ENCODE results near the gene MRPL23.

- TF ChIP-seq CTCF (conservative IDR thresholded peaks at IDR 0.05) = no peak
- TF ChIP-seq ZFX (IDR thresholded peaks at IDR 0.05) = no peak
These were observed 8.7 kb upstream of the MRPL23 start for GRCh38 chr11:1938343-1939005.

Measured in C4-2B (cell line).